Panc1 (cell line): Measurements from ENCODE around the gene ENDOG. TPM values are rescaled to one million over a fixed set of nuclear protein-coding genes. Genes with fewer than 3 reads are reported as not detected.

ENCODE experiments used
- ATAC-seq: fragments of 200-7000 bp; cut with Tn5 transposase; 2 replicates; pipeline ENCODE4 v1.9.1; 2020; ENCODE audit warnings: mild to moderate bottlenecking, moderate library complexity
- BruUV-seq: library from RNA; stranded (reverse); fragments of 400-500 nt; replicated peaks from 2 replicates; lab custom pipeline; 2021; lab: Mats Ljungman, UMichigan
- CTCF ChIA-PET: fragments of 300-600 bp; sonication (Branson Sonifier 250); formaldehyde crosslinking; loops from one replicate; lab custom pipeline; 2022; ENCODE audit warnings: antibody characterized with exemption; lab: Charles Lee
- POLR2A ChIA-PET: fragments of 300-600 bp; sonication (Branson Sonifier 250); formaldehyde crosslinking; loops from one replicate; lab custom pipeline; 2022; ENCODE audit warnings: antibody characterized with exemption; lab: Charles Lee
- DNase-seq: peaks from one replicate; pipeline ENCODE4 v3.0.0-alpha.2; 2010; ENCODE audit warnings: low read depth, low spot score
- H3K27ac ChIP-seq: 2 replicates; pipeline ENCODE4 v1.5.1; 2011; ENCODE audit warnings: mild to moderate bottlenecking, low read length, inconsistent platforms
- H3K27me3 ChIP-seq: fragments of 200-500 bp; sonication (Bioruptor generic); 2 replicates; pipeline ENCODE4 v1.6.0; 2014; ENCODE audit warnings: low read length, inconsistent platforms; ENCODE audit not compliant: control insufficient read depth, insufficient read depth
- H3K36me3 ChIP-seq: fragments of 200-500 bp; sonication (Bioruptor generic); 2 replicates; pipeline ENCODE4 v1.5.1; 2014; ENCODE audit warnings: inconsistent platforms, mild to moderate bottlenecking, low read length, moderate library complexity; ENCODE audit not compliant: control insufficient read depth, insufficient read depth
- H3K4me1 ChIP-seq: 2 replicates; pipeline ENCODE4 v1.5.1; 2011; ENCODE audit warnings: inconsistent platforms, mild to moderate bottlenecking, low read length, moderate library complexity; ENCODE audit not compliant: control insufficient read depth, insufficient read depth
- H3K4me3 ChIP-seq, 2 experiments: 2 replicates each; pipeline ENCODE4 v1.5.1; 2011 to 2012; ENCODE audit warnings: low read depth in 2 of 2, low read length in 2 of 2, mild to moderate bottlenecking in 2 of 2, inconsistent platforms in 1 of 2, moderate library complexity in 1 of 2
- H3K9me3 ChIP-seq: fragments of 200-500 bp; sonication (Bioruptor generic); 2 replicates; pipeline ENCODE4 v1.5.1; 2014; ENCODE audit warnings: low read depth, mild to moderate bottlenecking, inconsistent platforms, low read length, moderate library complexity; ENCODE audit not compliant: control insufficient read depth, insufficient read depth
- POLR2AphosphoS5 ChIP-seq: IDR thresholded peaks from 2 replicates; pipeline ENCODE4 v1.6.1; 2012; ENCODE audit warnings: mild to moderate bottlenecking, low read depth, low read length, moderate library complexity
- SIN3A ChIP-seq: IDR thresholded peaks from 2 replicates; pipeline ENCODE4 v1.6.1; 2012; ENCODE audit warnings: low read depth, mild to moderate bottlenecking, low read length, moderate library complexity, borderline replicate concordance; ENCODE audit not compliant: insufficient read depth
- TCF7L2 ChIP-seq: IDR thresholded peaks from 2 replicates; pipeline ENCODE4 v1.6.1; 2011; ENCODE audit warnings: mild to moderate bottlenecking, low read depth, low read length, inconsistent platforms
- in situ Hi-C: cut with HindIII; loops from 2 replicates; pipeline ENCODE4 v1.10.0; 2016; ENCODE audit warnings: low sequenced_read_pairs, low pct_unique_long_range_greater_than_20kb
- intact Hi-C: fragments of 100-400 bp; cut with micrococcal nuclease; formaldehyde crosslinking; loops from one replicate; pipeline ENCODE4 v1.10.0; 2022; ENCODE audit not compliant: unreplicated experiment
- total RNA-seq: library from RNA; stranded (reverse); gene quantifications from one replicate; pipeline ENCODE4 v1.2.1, GENCODE V29; 2021; ENCODE audit not compliant: unreplicated experiment
- TF ChIP-seq, protein P1 (sequence below), 2 experiments: IDR thresholded peaks; 2 replicates each; pipeline ENCODE4 v1.6.1; 2011 to 2012; ENCODE audit warnings: low read depth in 2 of 2, control low read depth in 1 of 2, low read length in 1 of 2, mild to moderate bottlenecking in 1 of 2, moderate library complexity in 1 of 2; ENCODE audit not compliant: insufficient read depth in 1 of 2
- TF ChIP-seq, protein P2 (sequence below): fragments of 450-650 bp; IDR thresholded peaks from 2 replicates; pipeline ENCODE4 v1.5.1; 2017; ENCODE audit warnings: mild to moderate bottlenecking

ENDOG gene
- total RNA-seq, 1 experiment from 2014 or later, result 39.9 TPM

DNA sequence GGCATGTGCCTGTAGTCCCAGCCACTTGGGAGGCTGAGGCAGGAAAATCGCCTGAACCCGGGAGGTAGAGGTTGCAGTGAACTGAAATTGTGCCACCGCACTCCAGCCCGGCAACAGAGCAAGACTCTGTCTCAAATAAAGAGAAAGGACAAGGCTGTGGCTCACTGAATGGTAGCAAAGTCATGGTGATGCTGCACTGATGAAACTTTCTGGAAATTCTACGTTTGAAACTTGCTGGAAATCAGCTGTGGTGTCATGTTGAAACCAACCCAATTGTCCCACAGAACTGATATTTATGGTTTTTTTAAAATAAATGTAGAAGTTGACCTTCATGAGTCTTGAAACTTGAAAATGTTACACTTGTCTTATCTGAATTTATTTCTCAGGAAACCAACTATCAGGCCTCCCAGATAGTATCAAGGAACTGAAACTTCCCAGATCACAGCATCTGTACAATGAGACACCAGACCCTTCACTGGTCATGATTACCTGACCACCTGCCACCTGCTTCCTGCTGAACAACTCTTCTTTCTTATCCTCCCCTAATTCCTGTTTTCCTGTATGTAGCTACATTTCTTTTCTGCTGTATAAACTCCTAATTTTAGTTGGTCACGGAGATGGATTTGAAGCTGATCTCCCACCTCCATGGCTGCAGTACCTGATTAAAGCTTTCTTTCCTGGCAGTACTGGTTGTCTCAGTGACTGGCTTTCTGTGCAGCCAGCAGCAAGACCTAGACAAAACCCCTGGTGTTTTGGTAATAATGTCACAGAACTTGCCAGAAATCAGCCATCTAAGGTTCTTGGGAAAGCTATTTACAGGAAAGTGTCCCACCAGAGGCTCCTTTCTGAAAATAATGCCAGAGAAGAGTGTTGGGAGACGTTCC is 36.9 kb upstream of the ENDOG start:
- BruUV-seq, result no TSS peak
- intact Hi-C loops (no loop called here), in situ Hi-C loops (no loop called here)
- no peak for ATAC-seq
- Histone ChIP-seq H3K36me3 (no peaks in the 10 kb centered on the region), H3K4me1 (no peaks in the 10 kb centered on the region), H3K4me3 (no peak overlapping the region), H3K9me3 (no peaks in the 10 kb centered on the region), H3K27me3 (no peaks in the 10 kb centered on the region), H3K27ac (no peak overlapping the region)
- ChIA-PET POLR2A (no interaction called here), CTCF (no interaction called here)
- no peak for DNase-seq
- TF ChIP-seq, protein P1, sequence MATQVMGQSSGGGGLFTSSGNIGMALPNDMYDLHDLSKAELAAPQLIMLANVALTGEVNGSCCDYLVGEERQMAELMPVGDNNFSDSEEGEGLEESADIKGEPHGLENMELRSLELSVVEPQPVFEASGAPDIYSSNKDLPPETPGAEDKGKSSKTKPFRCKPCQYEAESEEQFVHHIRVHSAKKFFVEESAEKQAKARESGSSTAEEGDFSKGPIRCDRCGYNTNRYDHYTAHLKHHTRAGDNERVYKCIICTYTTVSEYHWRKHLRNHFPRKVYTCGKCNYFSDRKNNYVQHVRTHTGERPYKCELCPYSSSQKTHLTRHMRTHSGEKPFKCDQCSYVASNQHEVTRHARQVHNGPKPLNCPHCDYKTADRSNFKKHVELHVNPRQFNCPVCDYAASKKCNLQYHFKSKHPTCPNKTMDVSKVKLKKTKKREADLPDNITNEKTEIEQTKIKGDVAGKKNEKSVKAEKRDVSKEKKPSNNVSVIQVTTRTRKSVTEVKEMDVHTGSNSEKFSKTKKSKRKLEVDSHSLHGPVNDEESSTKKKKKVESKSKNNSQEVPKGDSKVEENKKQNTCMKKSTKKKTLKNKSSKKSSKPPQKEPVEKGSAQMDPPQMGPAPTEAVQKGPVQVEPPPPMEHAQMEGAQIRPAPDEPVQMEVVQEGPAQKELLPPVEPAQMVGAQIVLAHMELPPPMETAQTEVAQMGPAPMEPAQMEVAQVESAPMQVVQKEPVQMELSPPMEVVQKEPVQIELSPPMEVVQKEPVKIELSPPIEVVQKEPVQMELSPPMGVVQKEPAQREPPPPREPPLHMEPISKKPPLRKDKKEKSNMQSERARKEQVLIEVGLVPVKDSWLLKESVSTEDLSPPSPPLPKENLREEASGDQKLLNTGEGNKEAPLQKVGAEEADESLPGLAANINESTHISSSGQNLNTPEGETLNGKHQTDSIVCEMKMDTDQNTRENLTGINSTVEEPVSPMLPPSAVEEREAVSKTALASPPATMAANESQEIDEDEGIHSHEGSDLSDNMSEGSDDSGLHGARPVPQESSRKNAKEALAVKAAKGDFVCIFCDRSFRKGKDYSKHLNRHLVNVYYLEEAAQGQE (IDR thresholded peaks at IDR 0.05; ENCODE audit: insufficient read depth in 1 of 2, low read depth in 2 of 2, low read length in 1 of 2), result no peak
- TF ChIP-seq POLR2AphosphoS5 (no peak), SIN3A (no peak)

DNA sequence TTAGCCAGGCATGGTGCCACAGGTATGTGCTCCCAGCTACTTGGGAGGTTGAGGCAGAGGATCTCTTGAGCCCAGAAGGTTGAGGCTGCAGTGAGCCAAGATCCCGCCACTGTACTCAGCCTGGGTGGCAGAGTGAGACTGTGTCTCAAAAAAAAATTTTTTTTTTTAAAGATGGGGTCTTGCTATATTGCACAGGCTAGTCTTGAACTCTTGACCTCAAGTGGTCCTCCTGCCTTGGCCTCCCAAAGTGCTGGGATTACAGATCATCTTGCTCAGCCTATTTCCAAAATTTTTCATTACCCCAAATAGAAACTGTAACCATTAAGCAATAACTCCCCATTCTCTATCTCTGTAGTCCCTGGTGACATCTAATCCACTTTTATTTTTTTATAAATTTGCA is 35.6 kb upstream of the ENDOG start:
- CTCF ChIA-PET, result no interaction called here
- DNase-seq, result no peak
- peaks cover under 1% of the 10 kb centered on the region for H3K4me1 ChIP-seq
- no peaks in the 10 kb centered on the region for H3K9me3 ChIP-seq
- no TSS peak for BruUV-seq
- POLR2A ChIA-PET, result no interaction called here
- no peak for TF ChIP-seq TCF7L2
- TF ChIP-seq, protein P1 (IDR thresholded peaks at IDR 0.05; ENCODE audit: insufficient read depth in 1 of 2, low read depth in 2 of 2, low read length in 1 of 2), result no peak
- TF ChIP-seq, protein P2, sequence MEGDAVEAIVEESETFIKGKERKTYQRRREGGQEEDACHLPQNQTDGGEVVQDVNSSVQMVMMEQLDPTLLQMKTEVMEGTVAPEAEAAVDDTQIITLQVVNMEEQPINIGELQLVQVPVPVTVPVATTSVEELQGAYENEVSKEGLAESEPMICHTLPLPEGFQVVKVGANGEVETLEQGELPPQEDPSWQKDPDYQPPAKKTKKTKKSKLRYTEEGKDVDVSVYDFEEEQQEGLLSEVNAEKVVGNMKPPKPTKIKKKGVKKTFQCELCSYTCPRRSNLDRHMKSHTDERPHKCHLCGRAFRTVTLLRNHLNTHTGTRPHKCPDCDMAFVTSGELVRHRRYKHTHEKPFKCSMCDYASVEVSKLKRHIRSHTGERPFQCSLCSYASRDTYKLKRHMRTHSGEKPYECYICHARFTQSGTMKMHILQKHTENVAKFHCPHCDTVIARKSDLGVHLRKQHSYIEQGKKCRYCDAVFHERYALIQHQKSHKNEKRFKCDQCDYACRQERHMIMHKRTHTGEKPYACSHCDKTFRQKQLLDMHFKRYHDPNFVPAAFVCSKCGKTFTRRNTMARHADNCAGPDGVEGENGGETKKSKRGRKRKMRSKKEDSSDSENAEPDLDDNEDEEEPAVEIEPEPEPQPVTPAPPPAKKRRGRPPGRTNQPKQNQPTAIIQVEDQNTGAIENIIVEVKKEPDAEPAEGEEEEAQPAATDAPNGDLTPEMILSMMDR, result no peak
- no peak for TF ChIP-seq SIN3A
- no peak for TF ChIP-seq POLR2AphosphoS5
- no peaks in the 10 kb centered on the region; the same call in 1 of the 2 replicates for H3K36me3 ChIP-seq
- ATAC-seq, result no peak
- in situ Hi-C loops, result no loop called here
- no peak overlapping the region for H3K4me3 ChIP-seq
- intact Hi-C loops, result no loop called here
- H3K27me3 ChIP-seq, result no peaks in the 10 kb centered on the region
- H3K27ac ChIP-seq, result no peak overlapping the region
